HG03442 (cell line): Measurements from ENCODE around the gene TCF21.

Experiments
- ATAC-seq: cut with Tn5 transposase; IDR thresholded peaks from one replicate; pipeline ENCODE4 v1.9.1; 2021; ENCODE audit warnings: mild to moderate bottlenecking, moderate library complexity; ENCODE audit not compliant: unreplicated experiment

The TCF21 gene

DNA sequence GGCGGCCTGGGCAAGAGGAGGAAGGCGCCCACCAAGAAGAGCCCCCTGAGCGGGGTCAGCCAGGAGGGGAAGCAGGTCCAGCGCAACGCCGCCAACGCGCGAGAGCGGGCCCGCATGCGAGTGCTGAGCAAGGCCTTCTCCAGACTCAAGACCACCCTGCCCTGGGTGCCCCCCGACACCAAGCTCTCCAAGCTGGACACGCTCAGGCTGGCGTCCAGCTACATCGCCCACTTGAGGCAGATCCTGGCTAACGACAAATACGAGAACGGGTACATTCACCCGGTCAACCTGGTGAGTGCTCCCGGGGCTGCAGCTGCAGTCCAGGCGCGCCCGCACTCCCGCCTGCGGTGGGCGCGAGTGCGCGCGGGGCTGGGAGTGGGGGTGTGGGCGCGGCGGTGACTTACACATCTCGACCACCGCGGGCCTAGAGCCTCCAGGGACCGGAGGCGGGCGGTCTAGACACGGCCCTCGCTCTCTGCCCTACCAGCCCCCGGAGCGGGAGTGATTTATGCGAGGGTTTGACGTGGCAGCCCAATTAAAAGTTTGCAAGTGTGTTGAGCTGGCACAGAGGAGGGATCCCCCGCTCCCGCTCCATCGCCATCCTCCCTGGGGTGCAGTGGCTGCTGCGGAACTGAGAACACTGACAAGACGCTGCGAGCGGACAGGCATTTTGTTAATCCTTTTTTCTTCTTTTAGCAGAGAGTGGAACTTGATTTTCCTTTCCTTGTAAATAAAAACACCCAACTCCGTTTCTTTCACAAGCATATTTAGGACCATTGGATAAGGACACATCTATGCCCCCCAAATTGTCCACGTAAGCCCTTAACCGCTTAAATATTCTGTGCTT, 867 bp downstream of the TCF21 start:
- ATAC-seq: no peak

DNA sequence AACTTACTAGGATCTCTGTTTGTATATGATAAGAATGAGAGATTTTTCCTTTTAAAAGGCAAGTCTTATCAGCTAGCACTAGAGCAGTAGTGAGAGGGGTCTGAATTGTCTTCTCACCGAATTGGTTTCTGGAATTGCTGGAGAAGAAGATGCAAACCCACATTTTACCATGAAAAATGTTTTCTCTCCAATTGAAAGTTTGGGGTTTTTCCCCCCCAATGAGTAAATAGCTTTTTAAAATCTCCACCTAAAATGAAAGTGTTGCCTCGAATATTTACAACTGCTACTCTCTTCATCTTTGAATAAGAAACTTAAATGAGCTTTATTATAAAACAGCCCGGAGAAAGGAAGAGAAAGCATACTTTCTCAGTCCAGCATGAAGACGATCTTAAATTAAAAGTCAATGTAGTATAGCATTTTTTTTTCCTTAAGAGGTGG, 1.8 kb downstream of the TCF21 start:
- ATAC-seq: no peak

GRCh38 chr6:133891149-133891926, 2.4 kb downstream of the TCF21 start:
- no peak for ATAC-seq

- no peak for ATAC-seq
These were observed 3.3 kb downstream of the TCF21 start for GRCh38 chr6:133891927-133892812.

DNA sequence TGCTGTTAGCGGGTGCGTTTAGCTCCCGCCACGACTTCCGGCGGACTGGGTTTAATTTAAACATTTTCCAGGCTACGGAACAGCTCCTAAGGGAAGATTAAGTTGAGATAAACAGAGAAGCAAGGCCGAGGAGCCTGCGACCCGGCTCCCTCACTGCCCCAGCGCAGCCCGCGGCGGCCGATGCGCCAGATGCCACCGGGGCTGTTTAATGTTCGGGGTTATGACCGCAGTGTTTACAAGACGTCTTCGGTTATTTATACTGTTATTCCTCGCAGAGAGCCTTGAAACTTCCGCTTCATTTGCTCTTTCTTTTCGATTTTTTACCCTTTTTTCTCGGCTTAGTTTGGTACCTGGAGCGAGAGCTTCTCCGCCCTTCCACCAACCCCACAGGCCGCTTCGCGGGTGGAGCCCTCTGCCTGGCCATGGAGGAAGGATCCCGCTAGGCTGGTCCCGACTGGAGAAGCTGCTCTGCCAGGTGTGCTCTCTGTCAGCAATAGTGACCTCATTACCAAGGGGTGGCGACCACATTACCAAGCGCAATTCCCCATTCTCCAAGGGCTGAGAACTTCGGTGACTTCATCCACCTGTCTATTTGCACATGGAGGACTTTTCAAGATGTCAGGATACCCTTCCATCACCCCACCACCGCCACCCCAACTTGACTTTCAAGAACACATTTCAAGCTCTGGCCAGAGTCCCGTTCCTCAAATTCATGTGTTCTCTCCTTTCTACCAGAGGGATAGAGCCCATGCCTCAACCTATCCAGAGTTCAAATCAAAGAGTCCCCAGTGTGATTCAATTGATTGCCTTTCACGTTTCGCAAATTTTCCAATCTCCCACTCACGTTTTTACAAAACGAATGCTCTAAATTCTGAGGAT, 4.1 kb downstream of the TCF21 start:
- ATAC-seq: no peak

GRCh38 chr6:133893946-133894345, 5.0 kb downstream of the TCF21 start:
- ATAC-seq: no peak

GRCh38 chr6:133894369-133894768, 5.5 kb downstream of the TCF21 start:
- no peak for ATAC-seq

- no peak for ATAC-seq
These were observed 6.0 kb downstream of the TCF21 start for GRCh38 chr6:133894795-133895358.

- no peak for ATAC-seq
These were observed 6.8 kb downstream of the TCF21 start for GRCh38 chr6:133895573-133896343.

- ATAC-seq: no peak
These were observed 7.4 kb downstream of the TCF21 start for GRCh38 chr6:133896344-133896721.

GRCh38 chr6:133898263-133898662, 9.3 kb downstream of the TCF21 start:
- no peak for ATAC-seq

- ATAC-seq: no peak
These were observed 10.6 kb downstream of the TCF21 start for GRCh38 chr6:133899556-133899955.

DNA sequence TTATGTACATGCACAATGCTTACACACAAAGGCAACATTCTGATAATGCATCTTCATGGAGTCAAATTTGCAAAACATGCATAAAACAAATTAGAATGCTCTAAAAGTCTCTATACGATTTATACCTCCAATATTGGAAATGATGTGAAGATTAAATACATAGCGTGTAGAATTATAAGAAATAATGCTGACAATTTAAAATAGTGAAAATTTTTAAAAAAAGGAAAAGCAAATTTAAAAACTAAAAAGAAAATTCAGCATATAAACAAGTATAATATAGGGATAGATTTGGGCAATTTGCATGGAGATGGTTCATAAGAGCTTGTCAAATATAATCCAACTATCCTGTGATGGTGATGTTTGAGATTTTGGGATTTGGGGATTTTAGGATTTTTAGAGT, 14.9 kb downstream of the TCF21 start:
- no peak for ATAC-seq

DNA sequence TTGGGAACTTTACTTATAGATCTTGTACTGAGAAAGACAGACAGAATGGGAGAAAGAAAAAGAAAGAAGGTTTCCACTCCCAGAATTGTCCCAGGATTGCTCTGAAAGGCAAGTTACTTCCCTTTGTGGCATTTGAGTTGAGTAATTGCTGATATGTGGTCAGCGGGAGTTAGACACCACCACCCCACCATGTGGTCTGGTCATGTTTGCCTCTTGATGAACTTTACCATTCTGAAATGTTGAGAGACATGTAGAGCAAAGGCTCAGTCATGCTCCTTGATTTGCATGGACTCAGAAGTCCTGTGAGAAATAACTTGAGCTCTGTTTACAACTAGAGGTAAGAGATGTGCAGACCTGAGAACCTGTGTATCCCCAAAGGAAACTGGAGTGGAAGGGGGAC, 17.1 kb downstream of the TCF21 start:
- no peak for ATAC-seq

- peak; percentile 76 for ATAC-seq
These were observed 27.8 kb downstream of the TCF21 start for GRCh38 chr6:133916650-133917151.

DNA sequence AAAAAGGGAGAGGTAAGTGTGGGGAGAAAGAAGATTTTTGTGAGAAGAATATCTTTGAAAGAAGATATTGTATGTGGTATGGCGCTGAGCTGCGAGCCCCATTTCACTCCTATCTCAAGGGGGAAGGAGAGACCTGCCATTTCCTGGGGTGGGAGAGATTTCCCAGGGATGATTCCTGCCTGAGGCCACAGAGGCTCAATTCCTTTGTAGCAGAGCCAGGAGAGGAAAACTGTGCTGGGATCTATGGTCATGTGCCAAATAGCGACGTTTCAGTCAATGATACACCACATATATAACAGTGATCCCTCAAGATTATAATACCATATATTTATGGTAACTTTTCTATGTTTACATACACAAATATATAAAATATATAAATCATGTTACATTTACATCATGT, 28.9 kb downstream of the TCF21 start:
- ATAC-seq: no peak

DNA sequence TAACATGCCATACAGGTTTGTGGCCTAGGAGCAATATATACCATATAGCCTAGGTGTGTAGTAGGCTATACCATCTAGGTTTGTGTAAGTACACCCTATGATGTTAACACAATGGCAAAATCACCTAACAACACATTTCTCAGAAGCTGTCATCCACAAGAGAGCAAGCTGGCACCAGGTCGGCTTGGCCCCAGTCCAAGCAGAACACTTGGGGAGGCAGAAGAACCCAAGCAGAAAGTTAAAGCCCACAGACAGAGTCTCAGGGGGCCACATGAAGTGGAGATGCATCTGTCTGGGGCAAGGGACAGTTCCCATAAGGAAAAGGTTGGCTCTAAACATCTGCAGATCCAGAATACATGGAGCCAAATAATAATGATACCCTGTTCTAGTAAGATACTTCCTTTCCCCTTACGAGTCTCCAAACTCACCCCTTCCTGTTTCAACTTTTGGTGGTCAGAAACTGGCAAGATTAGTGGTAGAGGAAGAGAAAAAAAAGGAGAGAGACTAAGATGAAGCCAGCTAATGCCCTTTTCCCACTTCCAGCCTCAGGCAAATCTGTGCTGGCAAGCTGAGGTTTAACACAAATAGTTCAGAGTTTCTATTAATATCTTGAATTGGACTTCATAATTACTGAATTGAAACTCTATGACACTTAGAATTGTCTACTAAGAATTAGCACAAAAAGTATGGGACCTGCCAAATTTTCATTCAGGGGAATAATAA, 29.5 kb downstream of the TCF21 start:
- no peak for ATAC-seq

DNA sequence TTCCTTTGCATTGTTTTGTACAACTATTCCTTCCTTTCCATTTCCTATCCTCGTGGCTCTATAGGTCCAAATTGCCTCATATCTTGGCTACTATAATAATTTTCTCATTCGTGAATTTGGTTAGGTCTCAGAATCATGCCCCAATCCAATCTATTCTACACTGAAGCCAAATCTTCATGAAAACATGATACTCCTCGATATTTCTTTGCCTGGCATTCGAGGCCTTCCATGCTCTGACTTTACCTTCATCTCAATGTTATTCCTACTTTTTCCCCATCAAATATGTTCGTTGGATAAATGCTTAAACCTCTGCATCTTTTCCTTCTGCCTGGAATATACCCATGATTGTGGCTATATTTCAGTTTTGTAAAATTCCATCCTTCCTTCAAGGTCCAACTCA, 30.4 kb downstream of the TCF21 start:
- no peak for ATAC-seq
